Erythroblast (primary cell): ENCODE results near the gene ARHGAP21.

Experiments
- GATA1 ChIP-seq: IDR thresholded peaks from 2 replicates; pipeline ENCODE4 v1.6.1; 2011; ENCODE audit warnings: low read depth, mild to moderate bottlenecking, control low read depth, low read length, moderate library complexity
- POLR2A ChIP-seq: IDR thresholded peaks from 2 replicates; pipeline ENCODE4 v1.6.1; 2011; ENCODE audit warnings: mild to moderate bottlenecking, low read length

- TF ChIP-seq POLR2A: no peak
- TF ChIP-seq GATA1: no peak
These were observed 178.1 kb downstream of the ARHGAP21 start for GRCh38 chr10:24545585-24545984.
